ENCODE data around the gene CRACR2B.

DNA sequence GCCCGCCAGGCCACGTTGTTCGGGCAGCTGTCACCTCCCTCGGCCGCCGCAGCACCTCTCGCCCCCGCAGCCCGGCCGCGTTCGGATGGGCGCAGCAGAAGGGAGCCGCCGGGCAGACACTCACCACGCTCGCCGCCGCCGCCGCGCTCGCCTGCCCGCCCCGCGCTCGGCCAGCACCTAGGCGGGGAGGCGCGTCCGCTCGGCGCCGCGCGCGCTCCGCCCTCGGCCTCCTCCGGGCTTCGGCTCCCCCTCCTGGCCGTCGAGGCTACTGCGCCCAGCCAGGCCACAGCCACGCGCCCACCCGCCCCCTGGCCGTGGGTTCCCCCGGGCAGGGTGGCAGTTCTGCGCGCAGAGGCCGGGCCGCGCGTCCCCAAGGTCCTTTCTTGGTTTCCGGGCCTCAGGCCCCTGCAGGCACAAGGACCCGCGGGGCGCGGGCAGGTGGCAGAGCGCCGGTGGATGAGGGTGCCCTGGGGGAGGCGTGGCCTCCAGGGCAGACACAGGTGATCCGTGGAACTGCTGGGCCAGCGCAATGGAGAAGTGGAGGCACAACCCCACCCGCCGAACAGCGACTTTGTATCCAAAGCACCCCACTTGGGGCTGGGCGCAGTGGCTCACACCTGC lies 29.5 kb upstream of the CRACR2B start, which contains the start of gene SLC25A22:
- TF ChIP-seq, protein P1, sequence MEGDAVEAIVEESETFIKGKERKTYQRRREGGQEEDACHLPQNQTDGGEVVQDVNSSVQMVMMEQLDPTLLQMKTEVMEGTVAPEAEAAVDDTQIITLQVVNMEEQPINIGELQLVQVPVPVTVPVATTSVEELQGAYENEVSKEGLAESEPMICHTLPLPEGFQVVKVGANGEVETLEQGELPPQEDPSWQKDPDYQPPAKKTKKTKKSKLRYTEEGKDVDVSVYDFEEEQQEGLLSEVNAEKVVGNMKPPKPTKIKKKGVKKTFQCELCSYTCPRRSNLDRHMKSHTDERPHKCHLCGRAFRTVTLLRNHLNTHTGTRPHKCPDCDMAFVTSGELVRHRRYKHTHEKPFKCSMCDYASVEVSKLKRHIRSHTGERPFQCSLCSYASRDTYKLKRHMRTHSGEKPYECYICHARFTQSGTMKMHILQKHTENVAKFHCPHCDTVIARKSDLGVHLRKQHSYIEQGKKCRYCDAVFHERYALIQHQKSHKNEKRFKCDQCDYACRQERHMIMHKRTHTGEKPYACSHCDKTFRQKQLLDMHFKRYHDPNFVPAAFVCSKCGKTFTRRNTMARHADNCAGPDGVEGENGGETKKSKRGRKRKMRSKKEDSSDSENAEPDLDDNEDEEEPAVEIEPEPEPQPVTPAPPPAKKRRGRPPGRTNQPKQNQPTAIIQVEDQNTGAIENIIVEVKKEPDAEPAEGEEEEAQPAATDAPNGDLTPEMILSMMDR (IDR thresholded peaks at IDR 0.05): peak; percentile 56 to 91 (median 78)
- TF ChIP-seq POLR2AphosphoS5 (IDR thresholded peaks at IDR 0.05): peak in 1 of 3 donors; percentile 11
